Measurements from ENCODE around the gene SLC38A10. TPM values are rescaled to one million over a fixed set of nuclear protein-coding genes. Genes with fewer than 3 reads are reported as not detected.

The SLC38A10 gene
- total RNA-seq, 1 experiment from 2014 or later = 43.8 TPM

DNA sequence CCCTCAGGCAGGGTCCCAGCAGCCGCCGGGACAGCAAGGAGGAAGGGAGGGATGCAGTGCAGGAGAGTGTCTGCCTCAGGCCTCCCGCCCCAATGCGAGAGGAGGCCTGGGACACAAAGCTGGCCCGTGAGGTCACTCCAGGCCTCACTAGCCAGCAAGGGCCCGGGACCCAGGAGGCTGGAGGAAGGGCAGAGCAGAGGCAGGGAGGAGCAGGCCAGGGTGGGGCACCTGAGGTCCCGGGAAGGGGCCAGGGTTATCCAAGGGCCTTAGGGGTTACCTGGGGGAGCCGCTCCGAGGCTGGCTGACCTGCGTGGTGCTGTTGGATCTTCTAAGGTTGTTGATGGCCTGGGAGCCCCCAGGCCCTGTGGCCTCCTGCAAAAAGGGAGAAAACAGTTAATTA lies 86.5 kb downstream of the SLC38A10 start:
- H3K27ac ChIP-seq (ENCODE audit: insufficient read length, low read depth, low read length) = no peak overlapping the region
- no peak overlapping the region for H4K91ac ChIP-seq (ENCODE audit: insufficient read length, low read depth, low read length)
- Mint-ChIP-seq H3K27ac (peak overlapping the region in 2 of 3 experiments; percentile 67 to 79; a peak in 2 of 7 replicates), H3K4me3 (no peak overlapping the region), H3K9me3 (no peaks in the 10 kb centered on the region), H3K27me3 (ENCODE audit: low read depth) (no peaks in the 10 kb centered on the region), H3K36me3 (ENCODE audit: insufficient read depth in 1 of 3, low read depth in 3 of 3) (peaks cover 0 to 33% (median 6%) of the 10 kb centered on the region in 3 experiments; a peak in 4 of 7 replicates), H3K4me1 (peaks cover 3 to 4% of the 10 kb centered on the region in 2 experiments; a peak in 1 of 4 replicates)
- no peaks in the 10 kb centered on the region for H4K20me1 ChIP-seq (ENCODE audit: control insufficient read depth, insufficient read depth, insufficient read length)
- no peaks in the 10 kb centered on the region for H3K27me3 ChIP-seq (ENCODE audit: insufficient read depth, low read length)
- no peak overlapping the region for H2BK5ac ChIP-seq (ENCODE audit: insufficient read length, low read length)
- no peak overlapping the region for H2AFZ ChIP-seq (ENCODE audit: low read length)
- no peaks in the 10 kb centered on the region for H3K23me2 ChIP-seq (ENCODE audit: insufficient read length, low read depth, low read length, poor library complexity, severe bottlenecking)
- no peak overlapping the region for H3T11ph ChIP-seq (ENCODE audit: low read length)
- H3K4me2 ChIP-seq (ENCODE audit: insufficient read depth, insufficient read length, low read length) = no peak overlapping the region
- no peak overlapping the region for H4K8ac ChIP-seq (replicated peaks; ENCODE audit: insufficient read length, low read depth, low read length)
- WGBS (ENCODE audit: extremely low coverage, insufficient read length, low lambda C conversion rate) = no CpG with 5 or more reads among the region's 10 CpGs
- H3K23ac ChIP-seq (ENCODE audit: insufficient read length, low read depth, low read length) = no peak overlapping the region
- H2BK12ac ChIP-seq (ENCODE audit: insufficient read length, low read depth, low read length) = no peak overlapping the region
- no peak overlapping the region for H3K56ac ChIP-seq (ENCODE audit: insufficient read length, low read depth, low read length)
- no peak overlapping the region for H3K9ac ChIP-seq (ENCODE audit: extremely low read depth, insufficient read length, low read length)
- H3K9me3 ChIP-seq (ENCODE audit: control insufficient read depth, low read depth, low read length) = no peaks in the 10 kb centered on the region
- H3K14ac ChIP-seq (ENCODE audit: insufficient read depth, low read length) = no peak overlapping the region
- TF ChIP-seq, protein P1, sequence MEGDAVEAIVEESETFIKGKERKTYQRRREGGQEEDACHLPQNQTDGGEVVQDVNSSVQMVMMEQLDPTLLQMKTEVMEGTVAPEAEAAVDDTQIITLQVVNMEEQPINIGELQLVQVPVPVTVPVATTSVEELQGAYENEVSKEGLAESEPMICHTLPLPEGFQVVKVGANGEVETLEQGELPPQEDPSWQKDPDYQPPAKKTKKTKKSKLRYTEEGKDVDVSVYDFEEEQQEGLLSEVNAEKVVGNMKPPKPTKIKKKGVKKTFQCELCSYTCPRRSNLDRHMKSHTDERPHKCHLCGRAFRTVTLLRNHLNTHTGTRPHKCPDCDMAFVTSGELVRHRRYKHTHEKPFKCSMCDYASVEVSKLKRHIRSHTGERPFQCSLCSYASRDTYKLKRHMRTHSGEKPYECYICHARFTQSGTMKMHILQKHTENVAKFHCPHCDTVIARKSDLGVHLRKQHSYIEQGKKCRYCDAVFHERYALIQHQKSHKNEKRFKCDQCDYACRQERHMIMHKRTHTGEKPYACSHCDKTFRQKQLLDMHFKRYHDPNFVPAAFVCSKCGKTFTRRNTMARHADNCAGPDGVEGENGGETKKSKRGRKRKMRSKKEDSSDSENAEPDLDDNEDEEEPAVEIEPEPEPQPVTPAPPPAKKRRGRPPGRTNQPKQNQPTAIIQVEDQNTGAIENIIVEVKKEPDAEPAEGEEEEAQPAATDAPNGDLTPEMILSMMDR (conservative IDR thresholded peaks at IDR 0.05) = no peak
- no peak overlapping the region for H3K4ac ChIP-seq (ENCODE audit: low read depth, low read length)
- DNase-seq = no peak
- H3K79me2 ChIP-seq (ENCODE audit: insufficient read depth, low read length) = no peaks in the 10 kb centered on the region; the same call in 1 of the 2 replicates
- H2BK20ac ChIP-seq (ENCODE audit: low read depth, low read length, poor library complexity, severe bottlenecking) = no peak overlapping the region
- H3K79me1 ChIP-seq (ENCODE audit: insufficient read depth, low read depth, low read length, poor library complexity, severe bottlenecking) = no peaks in the 10 kb centered on the region
- no peak overlapping the region for H2BK120ac ChIP-seq (ENCODE audit: low read depth, low read length, poor library complexity, severe bottlenecking)
- no peak overlapping the region for H2AK5ac ChIP-seq (ENCODE audit: insufficient read length, low read length)
- H4K5ac ChIP-seq (ENCODE audit: insufficient read length, low read depth, low read length) = no peak overlapping the region
- no peak overlapping the region for H3K18ac ChIP-seq (ENCODE audit: insufficient read length, low read depth, low read length)
- H2BK15ac ChIP-seq (ENCODE audit: low read depth, low read length) = no peak overlapping the region
- no peaks in the 10 kb centered on the region for H3K4me1 ChIP-seq (ENCODE audit: insufficient read depth, low read length)

Measured in H9 (cell line).